Measurements from ENCODE around the gene OR2B6.

- TF ChIP-seq POLR2A (IDR thresholded peaks at IDR 0.05) (no peak), CTCF (IDR thresholded peaks at IDR 0.05) (no peak), POLR2AphosphoS5 (IDR thresholded peaks at IDR 0.05) (no peak)
These were observed 5.5 kb downstream of the OR2B6 start for GRCh38 chr6:27962506-27962905.

Measured in stomach (tissue), 4 donors.